A673 (cell line): ENCODE results near the gene ANKRD11. TPM values are rescaled to one million over a fixed set of nuclear protein-coding genes. Genes with fewer than 3 reads are reported as not detected.

Experiments used
- BruUV-seq: library from RNA; stranded (reverse); fragments of 400-500 nt; replicated peaks from 2 replicates; lab custom pipeline; 2021; lab: Mats Ljungman, UMichigan
- CTCF ChIA-PET: fragments of 300-600 bp; sonication (Branson Sonifier 250); formaldehyde crosslinking; loops from one replicate; lab custom pipeline; 2022; ENCODE audit warnings: antibody characterized with exemption; lab: Charles Lee
- POLR2A ChIA-PET: fragments of 300-600 bp; sonication (Branson Sonifier 250); formaldehyde crosslinking; loops from one replicate; lab custom pipeline; 2022; ENCODE audit warnings: antibody characterized with exemption; ENCODE audit not compliant: low non-redundant PET; lab: Charles Lee
- DNase-seq: peaks from one replicate; pipeline ENCODE4 v3.0.0-alpha.2; 2015; ENCODE audit warnings: low spot score
- H3K27ac ChIP-seq: fragments of 200-600 bp; sonication (generic); 2 replicates; pipeline ENCODE4 v1.5.1; 2016; ENCODE audit warnings: mixed run types, low read depth, mild to moderate bottlenecking, mixed read lengths, antibody characterized with exemption, low read length; ENCODE audit not compliant: poor library complexity, severe bottlenecking
- H3K27me3 ChIP-seq: fragments of 200-600 bp; sonication (generic); replicated peaks from 2 replicates; pipeline ENCODE4 v1.6.1; 2017; ENCODE audit warnings: mixed run types, low read depth, mild to moderate bottlenecking, mixed read lengths, antibody characterized with exemption, low read length; ENCODE audit not compliant: insufficient read depth, poor library complexity
- H3K36me3 ChIP-seq: fragments of 200-600 bp; sonication (generic); 2 replicates; pipeline ENCODE4 v1.6.1; 2016; ENCODE audit warnings: mixed run types, mild to moderate bottlenecking, mixed read lengths, antibody characterized with exemption, low read length; ENCODE audit not compliant: insufficient read depth, poor library complexity, severe bottlenecking
- H3K4me1 ChIP-seq: fragments of 200-600 bp; sonication (generic); 2 replicates; pipeline ENCODE4 v1.6.1; 2017; ENCODE audit warnings: mixed run types, mild to moderate bottlenecking, mixed read lengths, antibody characterized with exemption, low read length; ENCODE audit not compliant: insufficient read depth, poor library complexity, severe bottlenecking
- H3K4me3 ChIP-seq: fragments of 200-600 bp; sonication (generic); 2 replicates; pipeline ENCODE4 v1.5.1; 2016; ENCODE audit warnings: low read depth, mixed run types, mild to moderate bottlenecking, mixed read lengths, low read length; ENCODE audit not compliant: poor library complexity, severe bottlenecking
- H3K9me3 ChIP-seq: fragments of 200-600 bp; sonication (generic); 2 replicates; pipeline ENCODE4 v1.6.1; 2016; ENCODE audit warnings: mixed run types, low read depth, mild to moderate bottlenecking, mixed read lengths, antibody characterized with exemption, low read length; ENCODE audit not compliant: poor library complexity, severe bottlenecking
- EZH2 ChIP-seq: fragments of 200-600 bp; sonication (generic); IDR thresholded peaks from 2 replicates; pipeline ENCODE4 v1.6.1; 2017; ENCODE audit warnings: borderline replicate concordance, low read depth, mild to moderate bottlenecking, mixed read lengths, antibody characterized with exemption, low read length; ENCODE audit not compliant: poor library complexity, severe bottlenecking
- intact Hi-C: fragments of 100-400 bp; cut with micrococcal nuclease; formaldehyde crosslinking; loops from one replicate; pipeline ENCODE4 v1.10.0; 2022; ENCODE audit not compliant: unreplicated experiment
- total RNA-seq: library from RNA; stranded (reverse); gene quantifications from 2 replicates; pipeline ENCODE4 v1.2.3, GENCODE V29; 2021
- TF ChIP-seq, protein P1 (sequence below): fragments of 300-800, 200-600 bp; sonication (generic); conservative IDR thresholded peaks from 2 replicates; pipeline ENCODE4 v1.5.1; 2017; ENCODE audit warnings: low read depth, mild to moderate bottlenecking, antibody characterized with exemption, low read length, moderate library complexity, mixed read lengths

ANKRD11 gene
- total RNA-seq, 1 experiment from 2014 or later, result 217 TPM

DNA sequence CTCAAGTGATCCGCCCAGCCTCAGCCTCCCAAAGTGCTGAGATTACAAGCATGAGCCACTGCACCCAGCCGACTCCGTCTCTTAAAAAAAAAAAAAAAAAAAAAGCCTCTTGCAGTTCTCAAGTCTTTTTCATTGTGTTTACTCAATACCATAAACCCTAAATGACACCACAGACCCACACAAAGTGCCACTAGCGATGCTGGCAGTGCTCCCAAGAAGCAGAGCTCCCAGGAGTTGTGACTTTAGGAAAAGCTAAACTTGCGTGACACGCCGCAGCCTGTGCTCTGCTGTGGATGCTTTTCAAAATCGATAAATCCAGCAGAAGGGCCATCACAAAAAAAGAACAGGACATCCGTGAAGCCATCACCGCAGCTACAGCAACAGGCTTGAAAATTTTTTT lies 114.7 kb downstream of the ANKRD11 start:
- peak; percentile 27 for DNase-seq
- no TSS peak for BruUV-seq
- Histone ChIP-seq H3K9me3 (no peaks in the 10 kb centered on the region), H3K4me1 (no peaks in the 10 kb centered on the region), H3K4me3 (no peak overlapping the region), H3K36me3 (no peaks in the 10 kb centered on the region), H3K27me3 (no peaks in the 10 kb centered on the region), H3K27ac (peak overlapping the region; percentile 35)
- ChIA-PET CTCF (no interaction called here), POLR2A (no interaction called here)
- intact Hi-C loops, result no loop called here
- TF ChIP-seq, protein P1, sequence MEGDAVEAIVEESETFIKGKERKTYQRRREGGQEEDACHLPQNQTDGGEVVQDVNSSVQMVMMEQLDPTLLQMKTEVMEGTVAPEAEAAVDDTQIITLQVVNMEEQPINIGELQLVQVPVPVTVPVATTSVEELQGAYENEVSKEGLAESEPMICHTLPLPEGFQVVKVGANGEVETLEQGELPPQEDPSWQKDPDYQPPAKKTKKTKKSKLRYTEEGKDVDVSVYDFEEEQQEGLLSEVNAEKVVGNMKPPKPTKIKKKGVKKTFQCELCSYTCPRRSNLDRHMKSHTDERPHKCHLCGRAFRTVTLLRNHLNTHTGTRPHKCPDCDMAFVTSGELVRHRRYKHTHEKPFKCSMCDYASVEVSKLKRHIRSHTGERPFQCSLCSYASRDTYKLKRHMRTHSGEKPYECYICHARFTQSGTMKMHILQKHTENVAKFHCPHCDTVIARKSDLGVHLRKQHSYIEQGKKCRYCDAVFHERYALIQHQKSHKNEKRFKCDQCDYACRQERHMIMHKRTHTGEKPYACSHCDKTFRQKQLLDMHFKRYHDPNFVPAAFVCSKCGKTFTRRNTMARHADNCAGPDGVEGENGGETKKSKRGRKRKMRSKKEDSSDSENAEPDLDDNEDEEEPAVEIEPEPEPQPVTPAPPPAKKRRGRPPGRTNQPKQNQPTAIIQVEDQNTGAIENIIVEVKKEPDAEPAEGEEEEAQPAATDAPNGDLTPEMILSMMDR, result no peak
- no peak for TF ChIP-seq EZH2

DNA sequence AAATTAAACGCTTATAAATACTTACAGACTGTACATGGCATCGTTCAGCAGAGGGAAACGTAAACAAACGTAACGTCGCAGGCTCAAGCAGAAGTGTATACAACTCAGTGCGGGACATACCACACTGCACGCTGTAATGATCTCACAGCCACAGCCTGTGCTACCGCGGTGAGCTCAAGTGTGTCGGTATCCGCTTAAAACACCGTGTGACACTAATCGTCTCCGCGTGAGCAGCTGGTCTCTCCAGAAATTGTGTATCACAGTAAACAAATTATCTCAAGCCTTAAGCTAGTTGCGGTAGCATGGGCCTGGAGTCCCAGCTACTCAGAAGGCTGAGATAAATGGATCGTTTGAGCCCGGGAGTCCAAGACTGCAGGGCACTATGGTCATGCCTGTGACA lies 115.3 kb downstream of the ANKRD11 start:
- intact Hi-C loops, result no loop called here
- ChIA-PET CTCF (no interaction called here), POLR2A (no interaction called here)
- BruUV-seq, result no TSS peak
- Histone ChIP-seq H3K9me3 (no peaks in the 10 kb centered on the region), H3K27ac (no peak overlapping the region), H3K27me3 (no peaks in the 10 kb centered on the region), H3K4me1 (no peaks in the 10 kb centered on the region), H3K36me3 (no peaks in the 10 kb centered on the region), H3K4me3 (no peak overlapping the region)
- DNase-seq, result no peak
- TF ChIP-seq EZH2, result no peak
- TF ChIP-seq, protein P1, result no peak

GRCh38 chr16:89374393-89374960 lies 115.9 kb downstream of the ANKRD11 start:
- Histone ChIP-seq H3K27me3 (no peaks in the 10 kb centered on the region), H3K36me3 (no peaks in the 10 kb centered on the region), H3K4me1 (no peaks in the 10 kb centered on the region), H3K9me3 (no peaks in the 10 kb centered on the region), H3K4me3 (no peak overlapping the region), H3K27ac (no peak overlapping the region)
- intact Hi-C loops, result no loop called here
- no TSS peak for BruUV-seq
- TF ChIP-seq, protein P1, result no peak
- TF ChIP-seq EZH2, result no peak
- DNase-seq, result no peak
- ChIA-PET CTCF (no interaction called here), POLR2A (no interaction called here)
